Left ventricle myocardium superior (tissue), 1 donor: ENCODE data around the gene SLC39A11. TPM values are rescaled to one million over a fixed set of nuclear protein-coding genes. Genes with fewer than 3 reads are reported as not detected.
"Not testable (repeated sequence)": the region's sequence is repeated elsewhere in the genome, so short reads cannot be mapped to it uniquely, and the experiment has no call there.

Experiments used
- ATAC-seq: fragments of 200-7000 bp; cut with Tn5 transposase; one replicate; pipeline ENCODE4 v1.9.1; 2020; ENCODE audit warnings: mild to moderate bottlenecking, moderate library complexity
- DNase-seq: peaks from one replicate; pipeline ENCODE4 v3.0.0-alpha.2; 2020
- intact Hi-C: fragments of 100-400 bp; cut with micrococcal nuclease; formaldehyde crosslinking; loops from one replicate; pipeline ENCODE4 v1.11.0; 2022
- total RNA-seq: library from RNA; stranded (reverse); fragmentation: NEBNext Ultra II Directional; extraction: Animal tissue kit (Norgen Biotek cat#: 25700); gene quantifications from one replicate; pipeline ENCODE4 v1.2.1, GENCODE V29; 2021
- donor health status: DM: no; HTN: yes; CAD: no; lungs with severe emphysema.

SLC39A11 gene
- total RNA-seq, 1 donor from 2014 or later, result 5.4 TPM

GRCh38 chr17:72937707-72938106, 154.8 kb downstream of the SLC39A11 start:
- intact Hi-C loops, result no loop called here
- no peak for ATAC-seq
- DNase-seq, result no peak

DNA sequence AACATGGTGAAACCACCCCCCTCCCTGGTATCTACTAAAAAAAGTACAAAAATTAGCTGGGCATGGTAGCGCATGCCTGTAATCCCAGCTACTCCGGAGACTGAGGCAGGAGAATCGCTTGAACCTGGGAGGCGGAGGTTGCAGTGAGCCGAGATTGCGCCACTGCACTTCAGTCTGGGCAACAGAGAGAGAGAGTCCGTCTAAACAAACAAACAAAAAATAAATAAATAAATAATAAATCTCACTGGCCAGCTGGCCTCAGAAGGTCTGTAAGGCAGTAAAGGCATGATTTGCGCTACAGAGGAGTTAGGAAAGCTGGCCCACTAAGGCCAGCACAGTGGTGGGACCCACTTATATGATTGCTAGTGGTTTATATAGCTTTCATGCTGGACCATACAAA, 155.2 kb downstream of the SLC39A11 start:
- intact Hi-C loops, DNase-seq, ATAC-seq: not testable (repeated sequence)

DNA sequence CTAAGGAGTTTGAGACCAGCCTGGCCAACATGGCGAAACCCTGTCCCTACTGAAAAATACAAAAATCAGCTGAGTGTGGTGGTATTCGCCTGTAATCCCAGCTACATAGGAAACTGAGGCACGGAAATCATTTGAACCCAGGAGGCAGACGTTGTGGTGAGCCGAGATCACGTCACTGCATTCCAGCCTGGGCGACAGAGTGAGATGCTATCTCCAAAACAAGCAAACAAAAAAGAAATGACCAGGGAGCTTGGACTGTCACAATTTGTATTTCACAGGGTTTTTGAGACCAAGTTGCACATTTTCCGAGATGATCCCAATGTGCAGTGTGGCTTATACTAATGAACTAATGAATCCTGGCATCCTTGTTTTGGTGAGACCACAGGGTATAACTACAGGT, 156.5 kb downstream of the SLC39A11 start:
- DNase-seq, result no peak
- ATAC-seq, result no peak
- intact Hi-C loops, result no loop called here

GRCh38 chr17:72934927-72935326, 157.6 kb downstream of the SLC39A11 start:
- intact Hi-C loops, result no loop called here
- DNase-seq, result no peak
- no peak for ATAC-seq

- ATAC-seq, result no peak
- intact Hi-C loops, result no loop called here
- no peak for DNase-seq
Measured at GRCh38 chr17:72931635-72932034, 160.9 kb downstream of the SLC39A11 start.

- ATAC-seq, result no peak
- intact Hi-C loops, result no loop called here
Measured at GRCh38 chr17:72931163-72931562, 161.3 kb downstream of the SLC39A11 start.

GRCh38 chr17:72930031-72930430, 162.5 kb downstream of the SLC39A11 start:
- ATAC-seq, result no peak
- no peak for DNase-seq
- intact Hi-C loops, result no loop called here

More at GRCh38 chr17:72931163-72931562, 161.3 kb downstream of the SLC39A11 start:
- no peak for DNase-seq

GRCh38 chr17:72928454-72929136, 163.9 kb downstream of the SLC39A11 start:
- intact Hi-C loops, result no loop called here
- DNase-seq (no peak), ATAC-seq (no peak)

GRCh38 chr17:72927760-72928159, 164.7 kb downstream of the SLC39A11 start:
- ATAC-seq, result no peak
- intact Hi-C loops, result no loop called here
- no peak for DNase-seq

GRCh38 chr17:72927146-72927545, 165.3 kb downstream of the SLC39A11 start:
- no peak for ATAC-seq
- no peak for DNase-seq
- intact Hi-C loops, result no loop called here

GRCh38 chr17:72926171-72926570, 166.3 kb downstream of the SLC39A11 start:
- intact Hi-C loops, result no loop called here
- no peak for DNase-seq
- ATAC-seq, result no peak

GRCh38 chr17:72924196-72924595, 168.3 kb downstream of the SLC39A11 start:
- intact Hi-C loops, result no loop called here
- no peak for ATAC-seq
- DNase-seq, result no peak

DNA sequence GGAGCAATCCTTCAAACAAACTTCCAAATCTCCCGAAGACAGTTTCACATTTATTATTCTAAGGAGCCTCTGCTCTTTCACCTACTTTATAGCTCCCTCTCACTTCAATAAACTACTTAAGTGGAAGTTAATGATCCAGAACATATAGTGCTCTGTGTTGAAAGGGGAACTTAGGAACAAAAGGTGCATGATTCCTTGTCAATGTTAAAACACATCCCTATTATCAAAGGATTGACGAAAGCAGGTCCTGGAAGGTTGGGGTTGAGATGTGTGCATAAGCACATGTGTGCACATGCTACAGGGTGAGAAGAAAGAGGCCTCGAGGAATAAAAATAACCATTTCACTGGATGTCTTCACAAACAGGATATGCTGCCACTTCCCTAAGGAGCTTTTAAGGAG, 170.3 kb downstream of the SLC39A11 start:
- DNase-seq (no peak), ATAC-seq (no peak)
- intact Hi-C loops, result no loop called here

DNA sequence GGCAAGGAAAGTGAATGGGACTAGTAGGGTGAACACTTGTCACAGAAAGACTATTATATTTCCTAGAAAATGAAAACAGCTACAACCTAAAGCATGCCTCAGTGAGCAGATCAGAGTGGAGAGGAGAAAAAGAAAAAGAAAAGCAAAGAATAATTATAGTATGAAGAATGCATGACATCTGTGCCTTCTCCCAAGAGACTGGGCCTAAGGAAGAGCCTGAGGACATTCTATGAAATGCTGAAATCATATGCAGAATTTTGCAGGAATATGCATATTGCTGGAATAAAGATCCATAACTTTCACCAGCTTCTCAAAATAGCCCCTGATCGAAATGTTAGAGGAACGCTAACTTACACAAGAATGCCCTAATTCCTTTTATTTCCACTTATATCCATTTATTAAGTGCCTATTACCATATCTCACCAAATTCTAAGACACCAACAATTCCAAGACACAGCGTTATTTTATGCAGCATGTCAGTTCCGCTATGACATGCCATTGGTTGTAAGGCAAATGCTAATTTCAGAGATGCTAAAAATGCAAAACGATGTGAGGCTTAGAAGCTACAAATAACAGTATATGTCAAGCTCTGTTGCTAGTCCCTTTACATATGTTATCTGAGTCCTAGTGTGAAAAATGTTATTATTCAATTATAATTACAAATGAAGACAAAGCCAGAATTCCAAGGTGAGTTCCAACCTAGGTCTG, 171.0 kb downstream of the SLC39A11 start:
- intact Hi-C loops, result no loop called here

DNA sequence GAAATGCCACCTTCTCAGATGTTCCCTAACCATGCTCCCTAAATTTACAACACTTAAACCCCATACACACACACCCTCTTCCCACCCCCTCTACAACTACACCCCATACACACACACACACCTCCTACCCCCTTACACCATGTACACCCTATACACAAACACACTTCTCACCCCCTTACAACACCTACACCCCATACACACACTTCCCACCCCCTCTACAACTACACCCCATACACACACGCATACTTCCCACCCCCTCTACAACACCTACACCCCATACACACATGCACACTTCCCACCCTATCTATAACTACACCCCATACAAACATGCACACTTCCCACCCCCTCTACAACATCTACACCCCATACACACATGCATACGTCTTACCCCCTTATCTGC, 172.0 kb downstream of the SLC39A11 start:
- DNase-seq (no peak), ATAC-seq (no peak)
- intact Hi-C loops, result no loop called here

More for the DNA sequence above, 171.0 kb downstream of the SLC39A11 start:
- no peak for DNase-seq
- no peak for ATAC-seq

- DNase-seq, result no peak
- intact Hi-C loops, result no loop called here
- no peak for ATAC-seq
Measured at GRCh38 chr17:72916991-72917390, 175.5 kb downstream of the SLC39A11 start.

- ATAC-seq (no peak), DNase-seq (no peak)
- intact Hi-C loops, result no loop called here
Measured at GRCh38 chr17:72915625-72916081, 176.8 kb downstream of the SLC39A11 start.

DNA sequence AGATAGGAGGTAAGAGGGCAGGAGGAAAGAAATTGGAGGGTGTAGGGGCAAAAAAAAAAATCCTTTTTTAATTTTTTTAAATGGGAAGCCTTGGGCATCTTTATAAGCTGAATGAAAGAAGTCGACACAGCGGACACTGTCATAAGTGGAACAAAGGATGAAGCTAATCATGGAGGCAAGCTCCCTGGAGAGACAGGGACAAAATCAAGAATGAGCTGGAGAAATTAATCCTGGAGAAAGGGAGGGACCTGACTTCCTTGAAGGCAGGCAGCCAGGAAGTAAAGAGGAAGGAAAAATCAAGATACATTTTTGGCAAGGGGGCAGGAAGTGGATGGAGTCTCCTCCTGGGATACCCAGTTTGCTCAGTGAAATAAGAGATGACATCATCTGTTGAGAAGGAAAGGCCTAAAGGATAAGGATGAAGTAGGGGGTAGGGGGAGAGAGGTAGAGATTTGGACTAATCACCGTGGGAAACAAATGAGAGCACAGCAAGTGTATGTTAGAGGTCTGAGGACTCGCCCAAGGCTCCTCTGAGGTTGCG, 179.3 kb downstream of the SLC39A11 start:
- ATAC-seq, result no peak
- no peak for DNase-seq
- intact Hi-C loops, result no loop called here

DNA sequence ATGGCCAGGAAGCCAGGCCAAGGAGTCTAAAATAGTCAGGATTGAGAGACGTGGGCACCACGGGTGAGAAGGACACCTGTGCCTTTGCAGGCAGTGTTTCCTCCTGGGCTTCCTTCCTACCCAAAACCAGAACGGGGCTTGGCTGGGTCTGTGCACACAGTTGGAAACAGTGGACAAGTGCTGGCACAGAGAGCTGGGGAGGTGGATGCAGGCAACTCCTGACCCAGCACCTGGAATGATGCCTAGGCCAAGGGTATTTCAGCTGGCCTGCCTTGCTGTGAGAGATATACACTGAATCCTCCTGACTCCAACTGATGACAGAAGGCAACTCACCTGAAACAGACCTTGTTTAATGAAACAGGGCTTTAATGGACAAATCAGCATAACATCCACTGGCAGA, 186.2 kb downstream of the SLC39A11 start:
- intact Hi-C loops, result no loop called here
- DNase-seq, result no peak
- ATAC-seq, result no peak

DNA sequence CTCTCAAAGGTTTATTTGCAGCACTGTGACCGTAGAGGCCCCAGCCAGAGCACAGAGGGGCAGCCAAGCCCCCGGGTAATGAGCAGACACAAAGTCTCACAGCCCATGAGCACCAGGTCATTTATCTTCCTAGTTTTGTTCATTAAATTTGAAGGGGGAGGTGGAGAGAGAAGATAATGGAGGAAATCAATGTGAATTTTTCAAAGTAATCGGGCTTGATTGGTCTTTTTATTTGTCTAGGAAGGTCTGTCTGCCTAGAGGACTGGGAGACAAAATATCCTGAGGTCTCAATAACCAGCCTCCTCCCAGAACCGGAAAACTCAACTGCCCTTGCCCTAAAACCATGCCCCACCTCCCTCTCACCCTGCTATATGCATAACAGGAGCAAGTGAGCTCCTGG, 189.0 kb downstream of the SLC39A11 start:
- intact Hi-C loops, result no loop called here
- no peak for ATAC-seq

GRCh38 chr17:72901657-72902056, 190.8 kb downstream of the SLC39A11 start:
- ATAC-seq (no peak), DNase-seq (no peak)
- intact Hi-C loops, result no loop called here

More for the DNA sequence above, 189.0 kb downstream of the SLC39A11 start:
- DNase-seq, result no peak
